A204.1 (cell line): ENCODE data around the gene KCNC4.

Source experiments
- FAIRE-seq: peaks from 2 replicates; lab custom pipeline; 2012; peaks lifted over from hg19 to GRCh38; lab: Jason Lieb, UNC

KCNC4 gene

GRCh38 chr1:110258734-110259133, 48.6 kb downstream of the KCNC4 start:
- FAIRE-seq = no peak

GRCh38 chr1:110259770-110260169, 49.7 kb downstream of the KCNC4 start:
- no peak for FAIRE-seq
